ENCODE measurements around the gene CD68. TPM values are rescaled to one million over a fixed set of nuclear protein-coding genes. Genes with fewer than 3 reads are reported as not detected.

Gene CD68, protein sequence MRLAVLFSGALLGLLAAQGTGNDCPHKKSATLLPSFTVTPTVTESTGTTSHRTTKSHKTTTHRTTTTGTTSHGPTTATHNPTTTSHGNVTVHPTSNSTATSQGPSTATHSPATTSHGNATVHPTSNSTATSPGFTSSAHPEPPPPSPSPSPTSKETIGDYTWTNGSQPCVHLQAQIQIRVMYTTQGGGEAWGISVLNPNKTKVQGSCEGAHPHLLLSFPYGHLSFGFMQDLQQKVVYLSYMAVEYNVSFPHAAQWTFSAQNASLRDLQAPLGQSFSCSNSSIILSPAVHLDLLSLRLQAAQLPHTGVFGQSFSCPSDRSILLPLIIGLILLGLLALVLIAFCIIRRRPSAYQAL
- total RNA-seq: 10 to 100 TPM; 24.6 to 56.4 (median 37.0) TPM
- polyA plus RNA-seq: 100 to 1,000 TPM in 2 of 3 donors, 10 to 100 TPM in 1; 58.3 to 161 (median 118) TPM

DNA sequence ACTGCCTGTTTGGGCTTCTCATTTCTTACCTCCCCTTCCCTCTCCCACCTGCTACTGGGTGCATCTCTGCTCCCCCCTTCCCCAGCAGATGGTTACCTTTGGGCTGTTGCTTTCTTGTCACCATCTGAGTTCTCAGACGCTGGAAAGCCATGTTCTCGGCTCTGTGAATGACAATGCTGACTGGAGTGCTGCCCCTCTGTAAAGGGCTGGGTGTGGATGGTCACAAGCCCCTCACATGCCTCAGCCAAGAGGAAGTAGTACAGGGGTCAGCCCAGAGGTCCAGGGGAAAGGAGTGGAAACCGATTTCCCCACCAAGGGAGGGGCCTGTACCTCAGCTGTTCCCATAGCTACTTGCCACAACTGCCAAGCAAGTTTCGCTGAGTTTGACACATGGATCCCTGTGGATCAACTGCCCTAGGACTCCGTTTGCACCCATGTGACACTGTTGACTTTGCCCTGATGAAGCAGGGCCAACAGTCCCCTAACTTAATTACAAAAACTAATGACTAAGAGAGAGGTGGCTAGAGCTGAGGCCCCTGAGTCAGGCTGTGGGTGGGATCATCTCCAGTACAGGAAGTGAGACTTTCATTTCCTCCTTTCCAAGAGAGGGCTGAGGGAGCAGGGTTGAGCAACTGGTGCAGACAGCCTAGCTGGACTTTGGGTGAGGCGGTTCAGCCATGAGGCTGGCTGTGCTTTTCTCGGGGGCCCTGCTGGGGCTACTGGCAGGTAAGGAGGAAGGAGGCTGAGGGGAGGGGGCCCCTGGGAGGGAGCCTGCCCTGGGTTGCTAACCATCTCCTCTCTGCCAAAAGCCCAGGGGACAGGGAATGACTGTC is at the start of gene CD68:
CD68 (plus strand) TSS at position 638 of the 833 bp plus-strand sequence; CDS start at position 678, 40 bp downstream.
- peak within 1 kb of the TSS; percentile 91 to 92 (median 92) for H3K27ac ChIP-seq
- WGBS, 2 donors: 9 to 18% methylated on average over 7 of the region's 7 CpGs
- peak; percentile 90 for DNase-seq
- TF ChIP-seq, protein P1, sequence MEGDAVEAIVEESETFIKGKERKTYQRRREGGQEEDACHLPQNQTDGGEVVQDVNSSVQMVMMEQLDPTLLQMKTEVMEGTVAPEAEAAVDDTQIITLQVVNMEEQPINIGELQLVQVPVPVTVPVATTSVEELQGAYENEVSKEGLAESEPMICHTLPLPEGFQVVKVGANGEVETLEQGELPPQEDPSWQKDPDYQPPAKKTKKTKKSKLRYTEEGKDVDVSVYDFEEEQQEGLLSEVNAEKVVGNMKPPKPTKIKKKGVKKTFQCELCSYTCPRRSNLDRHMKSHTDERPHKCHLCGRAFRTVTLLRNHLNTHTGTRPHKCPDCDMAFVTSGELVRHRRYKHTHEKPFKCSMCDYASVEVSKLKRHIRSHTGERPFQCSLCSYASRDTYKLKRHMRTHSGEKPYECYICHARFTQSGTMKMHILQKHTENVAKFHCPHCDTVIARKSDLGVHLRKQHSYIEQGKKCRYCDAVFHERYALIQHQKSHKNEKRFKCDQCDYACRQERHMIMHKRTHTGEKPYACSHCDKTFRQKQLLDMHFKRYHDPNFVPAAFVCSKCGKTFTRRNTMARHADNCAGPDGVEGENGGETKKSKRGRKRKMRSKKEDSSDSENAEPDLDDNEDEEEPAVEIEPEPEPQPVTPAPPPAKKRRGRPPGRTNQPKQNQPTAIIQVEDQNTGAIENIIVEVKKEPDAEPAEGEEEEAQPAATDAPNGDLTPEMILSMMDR (IDR thresholded peaks at IDR 0.05): no peak
- TF ChIP-seq POLR2A (IDR thresholded peaks at IDR 0.05): peak; percentile 31 to 46
- no peak for TF ChIP-seq EP300 (IDR thresholded peaks at IDR 0.05)
- peak; percentile 47 to 80 (median 69) for TF ChIP-seq POLR2AphosphoS5 (IDR thresholded peaks at IDR 0.05)
- intact Hi-C loops (cut with DNase I): no loop called here
- H3K36me3 ChIP-seq: peaks cover 45 to 50% (median 48%) of the 10 kb centered on the region in 4 donors
- no peaks in the 10 kb centered on the region for H3K27me3 ChIP-seq
- peaks cover 0 to 68% (median 60%) of the 10 kb centered on the region in 4 donors for H3K4me1 ChIP-seq
- no peaks in the 10 kb centered on the region for H3K9me3 ChIP-seq
- H3K4me3 ChIP-seq: peak within 1 kb of the TSS in 3 of 4 donors; percentile 14 to 40 (median 28)

DNA sequence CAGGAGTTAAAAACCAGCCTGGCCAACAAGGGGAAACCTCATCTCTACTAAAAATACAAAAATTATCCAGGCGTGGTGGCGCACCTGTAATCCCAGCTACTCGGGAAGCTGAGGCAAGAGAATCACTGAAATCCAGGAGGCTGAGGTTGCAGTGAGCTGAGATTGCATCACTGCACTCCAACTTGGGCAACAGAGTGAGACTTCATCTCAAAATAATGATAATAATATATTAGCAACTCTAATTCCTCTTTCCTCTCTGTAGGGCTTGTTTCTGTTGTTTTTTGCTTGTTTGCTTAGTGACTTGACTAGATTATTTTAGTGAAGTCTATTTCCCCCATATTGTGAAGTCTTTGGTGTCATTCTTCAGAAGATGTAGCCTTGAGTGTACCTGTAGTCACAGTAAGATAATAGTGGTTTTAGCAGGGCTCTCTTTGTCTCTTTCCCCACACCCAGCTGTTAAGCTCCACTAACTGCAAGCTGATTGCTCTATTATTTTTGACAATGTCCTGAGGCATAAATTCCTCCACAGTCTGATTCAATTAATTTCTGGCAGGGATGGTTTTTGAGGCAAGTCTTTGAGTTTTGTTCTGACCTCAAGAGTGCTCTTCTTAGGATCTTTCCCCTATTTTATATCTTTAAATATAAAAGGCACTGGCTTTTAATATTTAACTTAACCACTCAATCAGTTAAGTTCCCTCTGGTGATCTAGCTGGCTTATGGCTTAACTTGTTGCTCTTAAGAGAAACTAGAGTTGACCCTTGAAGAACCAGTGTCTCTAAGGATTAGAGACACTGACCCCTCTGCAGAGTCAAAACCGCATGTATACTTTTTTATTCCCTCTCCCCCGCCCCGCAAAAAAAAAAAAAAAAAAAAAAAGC is 49.2 kb upstream of the CD68 start:
- no peak overlapping the region for H3K4me3 ChIP-seq
- H3K27me3 ChIP-seq: no peaks in the 10 kb centered on the region
- intact Hi-C loops (cut with DNase I): no loop called here
- no peaks in the 10 kb centered on the region for H3K36me3 ChIP-seq
- H3K27ac ChIP-seq: no peak overlapping the region
- DNase-seq: no peak
- 83 to 88% methylated on average over 6 of the region's 6 CpGs for WGBS, 2 donors
- no peaks in the 10 kb centered on the region for H3K9me3 ChIP-seq
- TF ChIP-seq POLR2AphosphoS5 (IDR thresholded peaks at IDR 0.05) (no peak), EP300 (IDR thresholded peaks at IDR 0.05) (no peak), POLR2A (IDR thresholded peaks at IDR 0.05) (no peak)
- TF ChIP-seq, protein P1 (IDR thresholded peaks at IDR 0.05): no peak
- no peaks in the 10 kb centered on the region for H3K4me1 ChIP-seq

DNA sequence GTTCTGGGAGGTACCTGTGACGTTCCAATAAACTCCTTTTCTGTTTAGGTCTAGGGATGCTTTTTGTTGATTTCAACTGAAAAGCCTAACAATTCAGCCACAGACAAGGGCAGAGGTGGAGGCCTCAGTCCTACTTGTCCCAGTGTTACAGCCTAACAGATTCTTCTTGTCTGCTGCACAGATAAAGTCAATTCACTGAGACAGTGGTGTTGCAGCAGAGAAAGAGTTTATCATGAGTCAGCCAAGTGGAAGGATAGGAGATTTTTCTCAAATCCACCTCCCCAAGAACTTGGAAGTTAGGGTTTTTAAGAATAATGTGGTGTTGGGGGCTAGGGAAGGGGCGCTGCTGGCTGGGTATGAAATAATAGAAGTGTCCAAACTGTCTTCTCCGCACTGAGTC is 41.4 kb upstream of the CD68 start:
- H3K9me3 ChIP-seq: peaks cover 0 to 5% (median 2%) of the 10 kb centered on the region in 4 donors

More for the DNA sequence above, 41.4 kb upstream of the CD68 start:
- no peaks in the 10 kb centered on the region for H3K27me3 ChIP-seq
- 75 to 95% methylated on average over 3 of the region's 3 CpGs for WGBS, 2 donors
- no peak overlapping the region for H3K27ac ChIP-seq
- no peaks in the 10 kb centered on the region for H3K4me1 ChIP-seq
- no peak for DNase-seq
- TF ChIP-seq EP300 (IDR thresholded peaks at IDR 0.05): no peak
- TF ChIP-seq, protein P1 (IDR thresholded peaks at IDR 0.05): no peak
- no peak for TF ChIP-seq POLR2AphosphoS5 (IDR thresholded peaks at IDR 0.05)
- no peak for TF ChIP-seq POLR2A (IDR thresholded peaks at IDR 0.05)
- H3K4me3 ChIP-seq: no peak overlapping the region
- intact Hi-C loops (cut with DNase I): no loop called here
- no peaks in the 10 kb centered on the region for H3K36me3 ChIP-seq

Measured in sigmoid colon (tissue), 7 donors.